Neuron (in vitro differentiated cells): ENCODE results near the gene NFX1.
"Not testable (repeated sequence)": the region's sequence is repeated elsewhere in the genome, so short reads cannot be mapped to it uniquely, and the experiment has no call there.

Source experiments
- H2AFZ ChIP-seq: one replicate; pipeline ENCODE4 v1.6.1; 2013; ENCODE audit warnings: low read depth, mild to moderate bottlenecking, inconsistent platforms, low read length, moderate library complexity
- H3K27me3 ChIP-seq: one replicate; pipeline ENCODE4 v1.6.1; 2013; ENCODE audit warnings: low read length; ENCODE audit not compliant: insufficient read depth
- H3K36me3 ChIP-seq: one replicate; pipeline ENCODE4 v1.6.1; 2013; ENCODE audit warnings: low read length; ENCODE audit not compliant: insufficient read depth
- H3K4me1 ChIP-seq: one replicate; pipeline ENCODE4 v1.6.1; 2013; ENCODE audit warnings: low read length; ENCODE audit not compliant: insufficient read depth
- H3K4me3 ChIP-seq: 2 replicates; pipeline ENCODE4 v1.5.1; 2013; ENCODE audit warnings: mild to moderate bottlenecking, low read length, moderate library complexity
- H3K9me3 ChIP-seq: one replicate; pipeline ENCODE4 v1.6.1; 2013; ENCODE audit warnings: low read length

Gene NFX1

DNA sequence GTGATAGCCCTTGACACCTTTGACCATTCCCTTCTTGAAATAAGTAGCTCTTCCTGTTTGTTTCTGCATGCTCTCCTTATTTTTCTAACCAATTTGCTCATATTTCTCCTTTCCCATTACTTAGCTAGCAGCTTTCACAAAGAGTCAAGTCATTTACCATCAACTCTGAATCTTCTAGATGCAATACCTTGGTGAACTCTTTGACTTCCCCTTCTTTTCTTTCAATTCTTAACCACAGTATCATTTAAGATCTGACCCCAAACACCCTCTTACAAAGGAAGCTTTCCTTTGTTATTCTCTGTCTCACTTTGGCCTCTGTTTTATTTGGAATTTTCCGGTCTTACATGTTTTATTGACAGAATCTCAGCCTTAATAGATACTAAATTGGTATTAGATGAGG, 14.0 kb downstream of the NFX1 start:
- no peaks in the 10 kb centered on the region for H3K27me3 ChIP-seq
- no peaks in the 10 kb centered on the region for H3K9me3 ChIP-seq
- H3K4me3 ChIP-seq: no peak overlapping the region
- H3K36me3 ChIP-seq: peaks cover 86% of the 10 kb centered on the region
- no peaks in the 10 kb centered on the region for H3K4me1 ChIP-seq
- H2AFZ ChIP-seq: no peak overlapping the region

DNA sequence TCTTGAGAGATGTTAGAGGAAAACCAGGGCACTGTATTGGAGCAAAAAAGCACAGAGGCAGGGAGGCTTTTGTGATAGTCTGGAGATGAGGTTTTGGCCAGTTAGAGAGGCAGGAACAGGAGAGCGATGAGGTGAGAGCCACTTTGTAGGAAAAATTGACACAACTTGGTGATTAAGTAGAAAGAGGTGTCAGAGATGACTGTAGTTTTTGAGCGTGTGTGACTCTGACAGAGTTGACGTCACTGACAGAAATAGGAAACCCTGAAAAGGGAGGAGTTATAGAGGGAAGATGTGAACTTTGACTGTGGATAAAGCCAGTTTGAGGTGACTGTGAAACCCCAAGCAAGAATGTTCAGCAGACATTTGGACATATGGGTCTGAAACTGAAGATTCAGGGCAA, 15.7 kb downstream of the NFX1 start:
- no peak overlapping the region for H2AFZ ChIP-seq
- no peaks in the 10 kb centered on the region for H3K9me3 ChIP-seq
- no peaks in the 10 kb centered on the region for H3K27me3 ChIP-seq
- H3K4me1 ChIP-seq: no peaks in the 10 kb centered on the region
- peaks cover 87% of the 10 kb centered on the region for H3K36me3 ChIP-seq
- no peak overlapping the region for H3K4me3 ChIP-seq

DNA sequence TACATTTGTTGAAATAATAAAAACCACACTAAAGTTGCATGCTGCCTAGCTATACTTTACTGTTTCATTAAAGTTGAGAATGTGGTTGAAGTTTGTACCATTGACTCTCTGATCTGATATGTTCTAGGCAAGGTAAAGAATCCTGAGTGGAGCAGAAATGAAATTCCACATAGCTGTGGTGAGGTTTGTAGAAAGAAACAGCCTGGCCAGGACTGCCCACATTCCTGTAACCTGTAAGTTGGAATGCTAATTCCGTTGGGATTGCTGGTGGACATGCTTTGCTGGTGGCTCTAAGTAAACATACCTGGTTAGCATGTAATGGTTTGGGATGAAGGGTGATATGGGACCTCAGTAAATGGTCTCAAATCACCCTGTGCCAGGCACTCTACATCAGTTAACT, 16.8 kb downstream of the NFX1 start:
- Histone ChIP-seq H3K4me3 (no peak overlapping the region), H3K9me3 (no peaks in the 10 kb centered on the region), H2AFZ (no peak overlapping the region), H3K36me3 (peaks cover 90% of the 10 kb centered on the region), H3K4me1 (no peaks in the 10 kb centered on the region), H3K27me3 (no peaks in the 10 kb centered on the region)

DNA sequence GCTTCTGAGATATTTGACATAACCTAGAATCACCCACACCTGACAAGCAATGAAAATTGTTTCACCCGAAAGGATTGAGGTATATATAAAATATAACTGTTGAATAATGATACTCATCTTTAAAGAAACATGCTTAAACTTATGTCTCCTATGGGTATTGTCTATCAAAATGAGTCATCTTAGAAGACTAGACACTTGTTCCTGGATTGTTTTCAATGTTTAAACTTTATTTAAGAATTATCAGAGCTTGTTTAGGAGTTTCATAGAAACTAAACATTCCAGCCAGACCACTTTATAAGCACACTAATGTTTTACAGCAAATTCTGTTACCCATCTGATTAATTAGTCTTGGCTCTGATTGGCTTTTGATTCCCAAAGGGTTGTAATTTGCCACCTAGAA, 19.6 kb downstream of the NFX1 start:
- Histone ChIP-seq H3K9me3 (no peaks in the 10 kb centered on the region), H3K4me1 (no peaks in the 10 kb centered on the region), H3K4me3 (no peak overlapping the region), H3K36me3 (peaks cover 87% of the 10 kb centered on the region), H3K27me3 (no peaks in the 10 kb centered on the region), H2AFZ (no peak overlapping the region)

DNA sequence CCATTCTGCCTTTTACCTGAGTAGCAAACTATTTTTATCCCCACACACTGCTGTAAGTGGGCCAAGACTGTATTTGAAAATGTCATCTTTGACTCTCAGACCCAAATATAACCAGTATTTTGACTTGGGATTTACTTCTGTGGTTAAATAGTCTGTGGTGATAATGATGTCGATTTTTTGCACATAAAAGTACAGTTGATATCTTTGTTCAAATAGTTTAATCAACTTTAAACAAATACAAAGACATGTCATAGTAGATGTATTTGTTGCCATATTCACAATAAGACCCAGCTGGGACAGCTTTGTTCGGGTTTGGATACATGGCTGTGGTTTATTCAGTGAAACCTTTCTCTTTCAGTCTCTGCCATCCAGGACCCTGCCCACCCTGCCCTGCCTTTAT, 20.4 kb downstream of the NFX1 start:
- Histone ChIP-seq H3K4me1 (no peaks in the 10 kb centered on the region), H2AFZ (no peak overlapping the region), H3K36me3 (peaks cover 84% of the 10 kb centered on the region), H3K27me3 (no peaks in the 10 kb centered on the region), H3K4me3 (no peak overlapping the region), H3K9me3 (no peaks in the 10 kb centered on the region)

DNA sequence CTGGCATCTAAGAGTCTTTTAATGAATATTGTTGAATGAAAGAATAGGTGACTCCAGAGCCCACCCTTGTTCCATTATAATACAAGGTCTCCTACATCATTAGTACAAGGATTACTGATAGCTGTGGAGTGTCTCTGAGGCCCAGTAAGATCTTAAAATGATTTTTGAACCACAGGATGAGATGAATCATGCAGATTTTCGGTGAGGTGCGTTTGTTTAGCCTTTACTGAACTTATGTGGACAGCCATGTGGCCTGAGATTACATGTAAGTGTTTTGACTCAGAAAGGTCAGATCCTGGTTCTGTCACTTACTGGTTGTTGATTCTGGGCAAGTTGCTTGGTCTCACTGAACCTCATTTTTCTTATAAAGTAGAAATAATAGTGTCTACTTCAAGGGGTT, 21.6 kb downstream of the NFX1 start:
- no peaks in the 10 kb centered on the region for H3K4me1 ChIP-seq
- H3K36me3 ChIP-seq: peaks cover 81% of the 10 kb centered on the region
- H3K9me3 ChIP-seq: no peaks in the 10 kb centered on the region
- H3K27me3 ChIP-seq: no peaks in the 10 kb centered on the region
- no peak overlapping the region for H2AFZ ChIP-seq
- H3K4me3 ChIP-seq: no peak overlapping the region

DNA sequence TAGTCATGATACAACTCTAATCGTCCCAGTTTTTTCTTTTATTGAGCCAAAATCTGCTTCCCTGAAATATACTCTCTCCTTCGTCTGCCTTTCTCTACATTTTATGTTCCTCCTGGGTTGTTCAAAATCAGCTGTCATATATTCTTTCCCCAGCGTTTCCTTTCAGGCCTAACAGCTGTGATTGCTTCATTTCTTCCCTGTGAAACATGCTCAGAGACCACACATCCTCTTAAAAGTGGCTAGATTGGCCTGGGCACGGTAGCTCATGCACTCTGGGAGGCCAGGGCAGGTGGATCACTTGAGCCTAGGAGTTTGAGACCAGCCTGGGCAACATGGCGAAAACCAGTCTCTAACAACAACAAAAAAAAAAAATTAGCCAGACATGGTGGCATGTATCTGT, 25.1 kb downstream of the NFX1 start:
- Histone ChIP-seq H2AFZ (no peak overlapping the region), H3K27me3 (no peaks in the 10 kb centered on the region), H3K36me3 (peaks cover 78% of the 10 kb centered on the region), H3K4me3 (no peak overlapping the region), H3K4me1 (no peaks in the 10 kb centered on the region), H3K9me3 (no peaks in the 10 kb centered on the region)

DNA sequence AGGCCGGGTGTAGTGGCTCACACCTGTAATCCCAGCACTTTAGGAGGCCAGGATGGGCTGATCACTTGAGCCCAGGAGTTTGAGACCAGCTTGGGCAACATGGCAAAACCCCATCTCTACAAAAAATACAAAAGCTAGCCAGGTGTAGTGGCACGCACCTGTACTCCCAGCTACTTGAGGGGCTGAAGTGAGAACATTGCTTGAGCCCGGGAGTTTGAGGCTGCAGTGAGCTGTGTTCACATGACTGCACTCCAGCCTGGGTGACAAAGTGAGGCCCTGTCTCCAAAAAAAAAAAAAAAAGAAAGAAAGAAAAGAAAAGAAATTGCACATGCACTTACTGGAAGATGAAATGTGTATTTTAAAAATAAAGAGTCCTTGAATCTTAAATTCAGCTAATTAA, 26.8 kb downstream of the NFX1 start:
- not testable (repeated sequence) for H3K4me1 ChIP-seq, H3K4me3 ChIP-seq, H3K27me3 ChIP-seq, H2AFZ ChIP-seq, H3K9me3 ChIP-seq
- peaks cover 79% of the 10 kb centered on the region for H3K36me3 ChIP-seq

DNA sequence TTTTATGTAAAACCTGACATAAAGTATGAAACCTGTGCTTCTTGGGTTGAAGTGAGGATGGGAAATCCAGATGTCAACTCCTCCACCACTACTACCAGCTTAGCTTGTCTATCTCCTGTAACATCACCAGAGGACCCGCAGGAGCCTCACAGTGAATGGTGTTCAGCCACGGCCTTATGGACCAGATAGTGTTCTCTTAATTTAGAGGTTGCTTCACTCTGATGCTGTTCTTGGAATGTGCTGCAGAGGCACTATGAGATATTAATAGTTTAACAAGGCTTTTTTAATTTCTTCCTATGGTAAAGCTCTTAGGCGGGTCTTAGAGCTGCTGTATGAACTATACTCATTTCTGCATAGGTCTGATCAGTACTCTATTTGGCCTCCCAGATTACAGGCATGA, 27.9 kb downstream of the NFX1 start:
- no peaks in the 10 kb centered on the region for H3K9me3 ChIP-seq
- peaks cover 80% of the 10 kb centered on the region for H3K36me3 ChIP-seq
- H3K4me3 ChIP-seq: no peak overlapping the region
- no peak overlapping the region for H2AFZ ChIP-seq
- no peaks in the 10 kb centered on the region for H3K4me1 ChIP-seq
- H3K27me3 ChIP-seq: no peaks in the 10 kb centered on the region

DNA sequence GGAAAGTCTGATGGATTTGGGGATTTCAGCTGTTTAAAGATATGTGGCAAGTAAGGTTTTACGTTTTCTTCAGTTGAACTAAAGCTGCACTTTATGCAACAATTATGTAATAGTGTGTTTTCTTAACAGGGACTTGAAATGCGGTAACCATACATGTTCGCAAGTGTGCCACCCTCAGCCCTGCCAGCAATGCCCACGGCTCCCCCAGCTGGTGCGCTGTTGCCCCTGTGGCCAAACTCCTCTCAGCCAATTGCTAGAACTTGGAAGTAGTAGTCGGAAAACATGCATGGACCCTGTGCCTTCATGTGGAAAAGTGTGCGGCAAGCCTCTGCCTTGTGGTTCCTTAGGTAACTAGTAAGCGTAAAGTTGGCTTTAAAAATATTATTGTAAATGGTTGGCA, 28.5 kb downstream of the NFX1 start:
- no peaks in the 10 kb centered on the region for H3K4me1 ChIP-seq
- no peak overlapping the region for H3K4me3 ChIP-seq
- no peak overlapping the region for H2AFZ ChIP-seq
- H3K9me3 ChIP-seq: no peaks in the 10 kb centered on the region
- H3K27me3 ChIP-seq: no peaks in the 10 kb centered on the region
- peaks cover 78% of the 10 kb centered on the region for H3K36me3 ChIP-seq

DNA sequence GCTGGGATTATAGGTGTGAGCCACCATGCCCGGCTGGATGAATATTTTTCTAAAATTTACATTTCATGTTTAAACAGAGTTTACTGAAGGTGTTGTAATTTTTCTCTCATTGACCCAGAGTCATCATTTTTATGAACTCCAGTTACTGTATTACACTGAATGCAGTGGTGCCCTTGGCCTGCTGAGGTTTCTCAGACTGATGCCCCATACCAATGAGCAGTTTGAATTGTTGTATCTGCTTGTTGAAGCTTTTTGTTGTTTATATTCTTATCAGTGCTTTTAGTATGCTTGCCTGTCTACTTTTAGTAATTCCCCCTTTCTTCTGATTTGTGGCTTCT, 29.9 kb downstream of the NFX1 start:
- Histone ChIP-seq H3K4me1 (no peaks in the 10 kb centered on the region), H3K36me3 (peaks cover 68% of the 10 kb centered on the region), H3K4me3 (no peak overlapping the region), H2AFZ (no peak overlapping the region), H3K9me3 (no peaks in the 10 kb centered on the region), H3K27me3 (no peaks in the 10 kb centered on the region)

DNA sequence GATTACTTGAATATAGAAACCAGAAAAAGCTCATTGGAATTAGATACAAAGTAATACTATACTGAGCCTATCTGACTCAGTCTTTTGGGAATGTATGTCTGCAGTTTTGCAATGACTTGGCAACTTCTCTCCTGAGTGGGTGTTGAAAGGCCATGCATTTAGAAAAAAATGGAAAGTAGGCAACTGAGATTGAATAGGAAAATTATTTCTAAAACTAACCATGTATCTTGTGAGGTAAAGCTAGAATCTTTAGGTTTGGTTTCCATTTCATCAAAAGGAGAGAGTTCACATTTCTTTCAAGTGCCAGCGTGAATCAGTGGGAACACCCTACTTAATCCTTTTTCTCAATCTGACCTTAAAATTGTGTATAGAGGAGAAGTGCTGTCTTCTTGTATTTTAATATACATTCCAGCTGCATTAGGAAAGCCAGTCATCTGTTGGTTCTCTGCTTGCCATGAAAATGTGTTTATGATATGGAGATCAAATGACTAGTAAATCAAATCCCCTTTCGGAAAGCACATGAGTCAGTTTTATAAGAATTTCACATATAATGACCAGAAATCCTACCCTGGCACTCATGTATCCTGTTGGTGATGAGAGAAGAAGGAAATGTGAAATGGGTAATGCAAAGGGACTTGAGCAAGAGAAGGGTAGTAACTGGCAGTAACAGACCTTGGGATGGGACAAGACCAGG, 30.4 kb downstream of the NFX1 start:
- Histone ChIP-seq H3K36me3 (peaks cover 66% of the 10 kb centered on the region), H3K4me3 (no peak overlapping the region), H3K27me3 (no peaks in the 10 kb centered on the region), H3K9me3 (no peaks in the 10 kb centered on the region), H2AFZ (no peak overlapping the region), H3K4me1 (no peaks in the 10 kb centered on the region)

DNA sequence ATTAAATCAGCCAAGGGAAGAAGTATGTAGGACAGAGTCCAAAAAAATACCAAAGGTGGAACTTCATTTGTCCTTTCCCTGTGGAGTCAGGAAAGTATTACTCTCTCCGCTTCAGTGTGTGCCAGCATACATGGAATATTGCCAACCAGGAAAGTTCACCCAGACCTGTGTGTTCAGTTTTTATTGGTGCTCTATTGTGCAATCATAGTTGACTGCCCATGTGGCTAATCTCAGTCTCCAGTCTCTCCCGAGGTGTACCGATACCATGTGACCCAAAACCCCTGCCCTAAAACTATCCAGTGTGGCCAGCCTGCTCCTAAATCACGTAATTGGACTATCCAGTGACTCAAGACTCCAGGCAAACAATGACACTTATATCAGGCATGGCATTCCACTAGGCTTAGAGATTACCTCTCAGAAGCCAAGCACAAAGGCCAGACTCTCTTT, 38.8 kb downstream of the NFX1 start:
- peaks cover 54% of the 10 kb centered on the region for H3K36me3 ChIP-seq
- H3K9me3 ChIP-seq: no peaks in the 10 kb centered on the region
- no peaks in the 10 kb centered on the region for H3K4me1 ChIP-seq

DNA sequence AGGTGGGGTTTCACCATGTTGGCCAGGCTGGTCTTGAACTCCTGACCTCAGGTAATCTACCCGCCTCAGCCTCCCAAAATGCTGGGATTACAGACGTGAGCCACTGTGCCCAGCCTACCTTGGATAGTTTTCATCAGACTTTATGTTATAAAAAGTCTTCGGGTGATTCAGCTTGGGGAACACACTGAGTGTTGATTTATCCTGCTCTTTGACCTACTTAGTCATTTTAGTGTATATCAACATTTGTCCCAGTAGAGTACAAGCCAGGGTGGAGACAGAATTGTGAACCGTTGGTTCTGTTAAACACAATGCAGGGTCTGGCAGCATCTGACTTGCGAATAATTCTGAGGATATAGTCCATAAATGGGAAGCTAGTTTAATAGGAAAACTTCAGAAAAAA, 39.7 kb downstream of the NFX1 start:
- H3K9me3 ChIP-seq: no peaks in the 10 kb centered on the region
- H3K36me3 ChIP-seq: peaks cover 59% of the 10 kb centered on the region
- H3K27me3 ChIP-seq: no peaks in the 10 kb centered on the region
- no peak overlapping the region for H3K4me3 ChIP-seq
- no peaks in the 10 kb centered on the region for H3K4me1 ChIP-seq
- H2AFZ ChIP-seq: no peak overlapping the region

More for the DNA sequence above, 38.8 kb downstream of the NFX1 start:
- Histone ChIP-seq H2AFZ (no peak overlapping the region), H3K27me3 (no peaks in the 10 kb centered on the region), H3K4me3 (no peak overlapping the region)
